Subcutaneous adipose tissue (tissue), 4 donors: ENCODE data around the gene ERBB4. TPM values are rescaled to one million over a fixed set of nuclear protein-coding genes. Genes with fewer than 3 reads are reported as not detected.

Source experiments
- total RNA-seq, 4 donors: library from RNA; depleted of rRNA; stranded (reverse); fragments of >200 nt; gene quantifications; one replicate each; pipeline ENCODE4 v1.1.0, GENCODE V29; 2016
- TF ChIP-seq, protein P1 (sequence below): fragments of 450-650 bp; IDR thresholded peaks from one replicate; pipeline ENCODE4 v1.5.1; 2016; ENCODE audit warnings: low read depth, mild to moderate bottlenecking, control low read depth, antibody characterized with exemption, moderate library complexity

The ERBB4 gene
- total RNA-seq, 4 donors from 2014 or later = 0.17 to 1.5 (median 0.71) TPM

DNA sequence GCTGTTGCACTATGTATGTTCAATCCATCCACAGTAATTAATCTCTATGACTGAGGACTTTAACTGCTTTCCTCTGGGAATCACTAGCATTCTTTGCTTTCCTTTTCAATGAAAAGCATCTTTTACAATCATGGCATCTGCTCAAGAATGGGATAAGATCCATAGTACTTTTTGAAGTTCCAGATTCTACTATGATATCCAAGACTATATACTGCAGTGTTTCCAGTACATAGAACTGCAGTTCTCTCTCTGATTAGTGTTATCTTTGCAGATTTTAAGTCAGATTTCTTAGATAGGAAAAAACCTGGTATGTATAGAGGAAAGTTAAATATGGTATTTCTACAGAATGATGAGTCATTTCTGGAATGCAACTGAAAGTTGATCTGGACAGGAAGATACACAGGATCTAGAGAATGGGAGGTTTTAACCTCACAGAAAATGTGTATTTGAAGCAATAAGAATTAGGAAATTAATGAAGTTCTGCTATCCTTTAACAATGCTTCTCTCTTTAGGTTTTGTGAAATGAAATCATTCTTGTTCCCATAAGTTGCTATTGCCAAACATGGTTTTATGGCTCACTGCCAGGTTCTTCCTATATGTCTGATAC lies 670.7 kb downstream of the ERBB4 start:
- TF ChIP-seq, protein P1, sequence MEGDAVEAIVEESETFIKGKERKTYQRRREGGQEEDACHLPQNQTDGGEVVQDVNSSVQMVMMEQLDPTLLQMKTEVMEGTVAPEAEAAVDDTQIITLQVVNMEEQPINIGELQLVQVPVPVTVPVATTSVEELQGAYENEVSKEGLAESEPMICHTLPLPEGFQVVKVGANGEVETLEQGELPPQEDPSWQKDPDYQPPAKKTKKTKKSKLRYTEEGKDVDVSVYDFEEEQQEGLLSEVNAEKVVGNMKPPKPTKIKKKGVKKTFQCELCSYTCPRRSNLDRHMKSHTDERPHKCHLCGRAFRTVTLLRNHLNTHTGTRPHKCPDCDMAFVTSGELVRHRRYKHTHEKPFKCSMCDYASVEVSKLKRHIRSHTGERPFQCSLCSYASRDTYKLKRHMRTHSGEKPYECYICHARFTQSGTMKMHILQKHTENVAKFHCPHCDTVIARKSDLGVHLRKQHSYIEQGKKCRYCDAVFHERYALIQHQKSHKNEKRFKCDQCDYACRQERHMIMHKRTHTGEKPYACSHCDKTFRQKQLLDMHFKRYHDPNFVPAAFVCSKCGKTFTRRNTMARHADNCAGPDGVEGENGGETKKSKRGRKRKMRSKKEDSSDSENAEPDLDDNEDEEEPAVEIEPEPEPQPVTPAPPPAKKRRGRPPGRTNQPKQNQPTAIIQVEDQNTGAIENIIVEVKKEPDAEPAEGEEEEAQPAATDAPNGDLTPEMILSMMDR = no peak

DNA sequence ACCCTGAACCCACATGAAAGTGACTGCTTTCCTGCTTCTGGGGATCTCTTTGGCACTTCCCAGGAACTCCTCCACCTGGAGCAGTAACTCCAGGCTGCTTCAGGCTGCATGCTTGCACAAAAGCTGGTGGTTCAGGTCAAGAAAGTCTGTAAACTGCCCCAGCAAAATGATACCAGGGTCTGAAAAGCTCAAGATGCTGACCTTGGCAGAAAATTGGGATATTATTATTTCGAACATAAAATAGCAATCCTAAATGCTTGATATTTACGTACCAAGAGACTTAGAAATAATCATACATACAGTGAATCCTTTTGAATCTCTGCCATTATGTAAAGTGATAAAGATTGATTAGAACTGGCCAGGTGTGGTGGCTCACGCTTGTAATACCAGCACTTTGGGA lies 674.3 kb downstream of the ERBB4 start:
- TF ChIP-seq, protein P1 = no peak

DNA sequence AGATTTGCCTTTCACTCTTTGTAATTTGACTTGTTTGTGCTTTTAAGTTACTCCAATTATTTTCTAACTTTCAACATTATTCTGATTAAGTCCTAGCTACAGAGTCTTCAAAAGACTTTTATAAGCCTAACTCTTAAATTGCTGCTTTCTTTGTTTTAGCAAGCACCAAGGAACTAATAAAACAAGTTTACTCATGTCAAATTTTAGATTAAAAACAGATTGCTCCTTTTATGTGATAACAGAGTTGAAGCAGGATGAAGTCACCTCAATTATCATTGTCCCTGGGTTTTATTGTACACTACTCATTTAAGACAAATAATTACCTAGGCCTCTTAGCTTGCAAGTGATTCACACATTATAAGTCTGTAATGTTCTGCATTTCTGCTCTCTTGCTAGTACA lies 678.4 kb downstream of the ERBB4 start:
- TF ChIP-seq, protein P1 = no peak

DNA sequence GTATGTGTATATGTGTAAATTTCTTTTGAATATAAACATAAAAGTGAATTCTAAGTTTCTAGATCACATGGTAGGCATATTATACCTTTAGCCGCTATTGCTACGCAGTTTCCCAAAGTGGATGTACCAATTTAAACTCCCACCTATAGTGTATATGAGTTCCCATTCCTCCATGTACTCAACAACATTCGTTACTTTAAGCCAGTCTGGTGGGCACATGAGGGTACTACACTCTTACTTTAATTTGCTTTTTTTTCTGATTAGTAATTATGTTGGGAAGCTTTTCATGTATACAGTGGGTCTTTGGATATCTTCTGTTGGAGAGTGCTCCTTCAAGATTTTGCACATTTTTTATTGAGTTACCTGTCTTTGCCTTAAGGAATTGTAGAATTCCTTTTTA lies 683.8 kb downstream of the ERBB4 start:
- TF ChIP-seq, protein P1 = no peak

DNA sequence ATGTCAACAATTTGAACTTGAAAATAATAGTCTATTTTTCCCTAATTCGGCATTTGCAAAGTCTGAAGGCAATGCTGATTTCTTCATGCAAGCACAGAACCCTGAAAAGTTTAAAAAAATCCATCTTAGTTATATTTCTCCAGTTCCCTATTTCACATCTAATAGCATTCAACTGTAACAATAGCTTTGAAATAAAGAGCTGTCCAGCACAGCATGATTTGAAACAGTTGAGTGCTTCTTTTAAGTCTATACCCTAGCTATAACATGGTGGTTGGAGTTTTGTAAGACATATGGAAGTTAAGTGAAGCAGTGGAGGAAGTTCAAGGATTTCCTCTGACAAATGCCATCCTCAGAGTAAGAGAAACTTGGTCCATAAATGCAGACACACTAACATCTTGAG lies 691.9 kb downstream of the ERBB4 start:
- TF ChIP-seq, protein P1 = no peak

DNA sequence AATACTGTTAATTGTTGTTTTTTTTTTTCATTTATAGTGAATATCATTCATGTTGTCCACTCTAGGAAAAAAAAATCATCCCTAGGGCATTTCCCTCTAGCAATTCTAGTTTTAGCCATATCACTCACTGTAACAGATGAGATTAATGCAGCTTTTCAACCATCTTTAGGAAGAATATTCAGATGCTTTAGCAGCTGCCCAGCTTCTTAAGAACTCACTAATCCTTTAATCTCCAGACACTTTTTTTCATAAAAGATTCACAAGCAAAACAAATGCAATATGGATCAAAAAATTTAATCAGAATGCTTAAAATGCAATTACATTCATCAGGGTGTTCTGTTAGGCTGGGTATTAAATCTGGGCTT lies 692.6 kb downstream of the ERBB4 start:
- TF ChIP-seq, protein P1 = no peak

DNA sequence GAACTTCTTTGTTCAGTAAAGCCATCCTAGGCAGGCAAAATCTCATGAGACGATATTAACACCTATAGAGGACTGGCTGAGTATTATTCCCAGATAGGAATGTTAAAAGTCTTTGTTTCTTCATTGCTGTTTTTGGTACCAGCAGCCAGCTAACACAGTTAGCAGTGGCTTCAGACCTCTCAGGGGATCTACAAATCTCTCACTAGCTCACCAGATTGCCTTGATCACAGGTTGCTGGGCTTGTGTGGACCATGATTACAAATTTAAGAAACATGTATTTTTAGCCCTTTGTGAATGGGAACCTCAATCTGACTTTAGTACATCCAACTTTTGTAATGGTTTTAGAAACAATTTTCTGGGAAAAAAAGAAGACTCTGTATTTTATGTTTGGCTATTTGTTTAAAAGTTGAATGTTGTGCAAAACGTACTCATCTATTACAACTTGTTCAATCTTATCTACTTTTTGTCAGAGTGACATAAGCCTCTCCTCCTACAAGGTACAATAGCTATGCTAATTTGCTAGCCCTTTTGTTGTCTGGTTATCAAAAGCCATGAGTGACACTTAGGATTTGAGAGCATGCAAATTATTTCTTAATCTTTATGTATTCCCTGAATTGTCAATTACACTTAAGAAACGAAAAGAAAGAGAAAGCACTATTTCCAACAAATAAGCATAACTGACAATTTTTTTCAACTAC lies 693.1 kb downstream of the ERBB4 start:
- TF ChIP-seq, protein P1 = no peak
